WTC11 (cell line): ENCODE measurements around the gene EMILIN1. TPM values are rescaled to one million over a fixed set of nuclear protein-coding genes. Genes with fewer than 3 reads are reported as not detected.

Source experiments
- ATAC-seq: fragments of 200-7000 bp; cut with Tn5 transposase; 2 replicates; pipeline ENCODE4 v1.10.0; 2021; ENCODE audit warnings: mild to moderate bottlenecking, moderate library complexity
- CTCF ChIA-PET: fragments of 300-600 bp; sonication (Branson Sonifier 250); formaldehyde crosslinking; loops from one replicate; lab custom pipeline; 2021; ENCODE audit warnings: antibody characterized with exemption; lab: Charles Lee
- POLR2A ChIA-PET: fragments of 350-600 bp; sonication (Branson Sonifier 250); formaldehyde crosslinking; loops from one replicate; lab custom pipeline; 2021; ENCODE audit warnings: antibody characterized with exemption; lab: Charles Lee
- DNase-seq: peaks from one replicate; pipeline ENCODE4 v3.0.0; 2021; ENCODE audit warnings: low spot score
- H3K27ac Mint-ChIP-seq: 2 replicates; pipeline ENCODE4 v1.8.0; 2021; ENCODE audit warnings: mixed read lengths
- H3K27me3 Mint-ChIP-seq: 2 replicates; pipeline ENCODE4 v1.8.0; 2021; ENCODE audit warnings: low read depth, mild to moderate bottlenecking, moderate library complexity, mixed read lengths
- H3K36me3 Mint-ChIP-seq: 2 replicates; pipeline ENCODE4 v1.8.0; 2021; ENCODE audit warnings: mixed read lengths
- H3K4me1 Mint-ChIP-seq: 2 replicates; pipeline ENCODE4 v1.8.0; 2022; ENCODE audit warnings: mixed read lengths
- H3K4me3 Mint-ChIP-seq: 2 replicates; pipeline ENCODE4 v1.8.0; 2021; ENCODE audit warnings: mild to moderate bottlenecking, moderate library complexity, mixed read lengths
- H3K9me3 Mint-ChIP-seq: 2 replicates; pipeline ENCODE4 v1.8.0; 2021; ENCODE audit warnings: mixed read lengths
- CREM ChIP-seq: sonication (generic); formaldehyde crosslinking; IDR thresholded peaks from 2 replicates; pipeline ENCODE4 v1.8.1; 2022; ENCODE audit warnings: mild to moderate bottlenecking, missing genetic modification reagents, moderate library complexity
- ELF4 ChIP-seq: sonication (generic); formaldehyde crosslinking; IDR thresholded peaks from 2 replicates; pipeline ENCODE4 v1.8.1; 2022; ENCODE audit warnings: low read depth, mild to moderate bottlenecking, moderate library complexity, missing genetic modification reagents
- EMX1 ChIP-seq: fragments of 250-450 bp; sonication (Bioruptor Pico); IDR thresholded peaks from 2 replicates; pipeline ENCODE4 v1.8.0; 2021; ENCODE audit warnings: mild to moderate bottlenecking
- HMGA2 ChIP-seq: fragments of 250-450 bp; sonication (Bioruptor Pico); IDR thresholded peaks from 2 replicates; pipeline ENCODE4 v1.4.0; 2021; ENCODE audit warnings: mild to moderate bottlenecking, moderate library complexity
- NFATC4 ChIP-seq: fragments of 250-450 bp; sonication (Bioruptor Pico); IDR thresholded peaks from 2 replicates; pipeline ENCODE4 v1.9.0; 2021; ENCODE audit warnings: mild to moderate bottlenecking
- RORB ChIP-seq: fragments of 250-450 bp; sonication (Bioruptor Pico); IDR thresholded peaks from 2 replicates; pipeline ENCODE4 v1.9.0; 2021; ENCODE audit warnings: mild to moderate bottlenecking
- SMAD3 ChIP-seq: sonication (generic); formaldehyde crosslinking; IDR thresholded peaks from 2 replicates; pipeline ENCODE4 v1.8.0; 2022; ENCODE audit warnings: missing genetic modification reagents, mild to moderate bottlenecking, borderline replicate concordance
- TCF7 ChIP-seq: sonication (generic); formaldehyde crosslinking; IDR thresholded peaks from 2 replicates; pipeline ENCODE4 v1.8.0; 2022; ENCODE audit warnings: mild to moderate bottlenecking, low read depth, missing genetic modification reagents, moderate library complexity
- ZNF219 ChIP-seq: sonication (generic); formaldehyde crosslinking; IDR thresholded peaks from 2 replicates; pipeline ENCODE4 v1.8.0; 2023; ENCODE audit warnings: missing genetic modification reagents, mild to moderate bottlenecking, borderline replicate concordance
- ZNF317 ChIP-seq: sonication (generic); formaldehyde crosslinking; IDR thresholded peaks from 2 replicates; pipeline ENCODE4 v1.8.1; 2023; ENCODE audit warnings: low read depth, mild to moderate bottlenecking, moderate library complexity, missing genetic modification reagents, borderline replicate concordance
- ZNF671 ChIP-seq: fragments of 250-450 bp; sonication (Bioruptor Pico); IDR thresholded peaks from 2 replicates; pipeline ENCODE4 v1.8.0; 2021; ENCODE audit warnings: mild to moderate bottlenecking
- total RNA-seq: library from RNA; stranded (reverse); gene quantifications from 3 replicates; pipeline ENCODE4 v1.2.3, GENCODE V29; 2021
- TF ChIP-seq, protein P1 (sequence below): sonication (generic); formaldehyde crosslinking; IDR thresholded peaks from 2 replicates; pipeline ENCODE4 v1.8.1; 2022; ENCODE audit warnings: low read depth, mild to moderate bottlenecking, moderate library complexity, missing genetic modification reagents, borderline replicate concordance
- TF ChIP-seq, protein P2 (sequence below): sonication (generic); formaldehyde crosslinking; IDR thresholded peaks from 2 replicates; pipeline ENCODE4 v1.8.0; 2023; ENCODE audit warnings: mild to moderate bottlenecking, missing genetic modification reagents
- TF ChIP-seq, protein P3 (sequence below): sonication (generic); formaldehyde crosslinking; IDR thresholded peaks from 2 replicates; pipeline ENCODE4 v1.8.1; 2023; ENCODE audit warnings: mild to moderate bottlenecking, missing genetic modification reagents
- TF ChIP-seq, protein P4 (sequence below): sonication (generic); formaldehyde crosslinking; IDR thresholded peaks from 2 replicates; pipeline ENCODE4 v1.8.0; 2022; ENCODE audit warnings: mild to moderate bottlenecking, missing genetic modification reagents
- TF ChIP-seq, protein P5 (sequence below): sonication (generic); formaldehyde crosslinking; IDR thresholded peaks from 2 replicates; pipeline ENCODE4 v1.8.1; 2023; ENCODE audit warnings: mild to moderate bottlenecking, missing genetic modification reagents, borderline replicate concordance
- TF ChIP-seq, protein P6 (sequence below): sonication (generic); formaldehyde crosslinking; IDR thresholded peaks from 2 replicates; pipeline ENCODE4 v1.8.1; 2022; ENCODE audit warnings: low read depth, missing genetic modification reagents, borderline replicate concordance
- TF ChIP-seq, protein P7 (sequence below): fragments of 250-450 bp; sonication (Bioruptor Pico); conservative IDR thresholded peaks from 2 replicates; pipeline ENCODE4 v1.9.0; 2021; ENCODE audit warnings: mild to moderate bottlenecking
- TF ChIP-seq, protein P8 (sequence below): sonication (generic); formaldehyde crosslinking; IDR thresholded peaks from 2 replicates; pipeline ENCODE4 v1.8.1; 2023; ENCODE audit warnings: mild to moderate bottlenecking, missing genetic modification reagents, moderate library complexity
- TF ChIP-seq, protein P9 (sequence below): sonication (generic); formaldehyde crosslinking; IDR thresholded peaks from 2 replicates; pipeline ENCODE4 v1.8.0; 2023; ENCODE audit warnings: missing genetic modification reagents

Gene EMILIN1
- total RNA-seq, 1 experiment from 2014 or later = 3.5 TPM

DNA sequence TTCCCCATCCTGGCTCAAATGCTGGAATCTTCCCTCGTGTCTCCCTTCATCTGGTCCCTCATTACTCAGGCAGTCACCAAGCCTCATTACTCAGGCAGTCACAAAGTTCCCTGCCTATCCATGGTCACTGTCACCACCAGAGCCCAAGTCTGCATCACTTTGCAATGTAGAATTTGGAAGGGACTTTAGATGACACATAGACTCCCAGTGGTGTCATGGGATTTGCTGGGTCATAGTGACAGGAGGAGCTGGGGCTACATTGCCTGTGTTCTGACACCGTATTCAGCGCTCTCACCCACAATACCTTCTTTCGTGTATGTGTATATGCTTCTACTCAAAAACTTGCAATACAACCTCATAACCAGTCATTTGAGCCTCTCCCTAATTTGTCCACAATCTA is 2.1 kb upstream of the EMILIN1 start:
- Mint-ChIP-seq H3K4me3 (no peak overlapping the region), H3K27me3 (peaks cover 11% of the 10 kb centered on the region), H3K9me3 (no peaks in the 10 kb centered on the region), H3K27ac (no peak overlapping the region), H3K36me3 (no peaks in the 10 kb centered on the region), H3K4me1 (peaks cover 22% of the 10 kb centered on the region)
- CTCF ChIA-PET = no interaction called here
- no peak for TF ChIP-seq CREM (CRISPR knock-in tag)
- TF ChIP-seq, protein P1, sequence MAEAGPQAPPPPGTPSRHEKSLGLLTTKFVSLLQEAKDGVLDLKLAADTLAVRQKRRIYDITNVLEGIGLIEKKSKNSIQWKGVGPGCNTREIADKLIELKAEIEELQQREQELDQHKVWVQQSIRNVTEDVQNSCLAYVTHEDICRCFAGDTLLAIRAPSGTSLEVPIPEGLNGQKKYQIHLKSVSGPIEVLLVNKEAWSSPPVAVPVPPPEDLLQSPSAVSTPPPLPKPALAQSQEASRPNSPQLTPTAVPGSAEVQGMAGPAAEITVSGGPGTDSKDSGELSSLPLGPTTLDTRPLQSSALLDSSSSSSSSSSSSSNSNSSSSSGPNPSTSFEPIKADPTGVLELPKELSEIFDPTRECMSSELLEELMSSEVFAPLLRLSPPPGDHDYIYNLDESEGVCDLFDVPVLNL (CRISPR knock-in tag) = no peak
- TF ChIP-seq, protein P2, sequence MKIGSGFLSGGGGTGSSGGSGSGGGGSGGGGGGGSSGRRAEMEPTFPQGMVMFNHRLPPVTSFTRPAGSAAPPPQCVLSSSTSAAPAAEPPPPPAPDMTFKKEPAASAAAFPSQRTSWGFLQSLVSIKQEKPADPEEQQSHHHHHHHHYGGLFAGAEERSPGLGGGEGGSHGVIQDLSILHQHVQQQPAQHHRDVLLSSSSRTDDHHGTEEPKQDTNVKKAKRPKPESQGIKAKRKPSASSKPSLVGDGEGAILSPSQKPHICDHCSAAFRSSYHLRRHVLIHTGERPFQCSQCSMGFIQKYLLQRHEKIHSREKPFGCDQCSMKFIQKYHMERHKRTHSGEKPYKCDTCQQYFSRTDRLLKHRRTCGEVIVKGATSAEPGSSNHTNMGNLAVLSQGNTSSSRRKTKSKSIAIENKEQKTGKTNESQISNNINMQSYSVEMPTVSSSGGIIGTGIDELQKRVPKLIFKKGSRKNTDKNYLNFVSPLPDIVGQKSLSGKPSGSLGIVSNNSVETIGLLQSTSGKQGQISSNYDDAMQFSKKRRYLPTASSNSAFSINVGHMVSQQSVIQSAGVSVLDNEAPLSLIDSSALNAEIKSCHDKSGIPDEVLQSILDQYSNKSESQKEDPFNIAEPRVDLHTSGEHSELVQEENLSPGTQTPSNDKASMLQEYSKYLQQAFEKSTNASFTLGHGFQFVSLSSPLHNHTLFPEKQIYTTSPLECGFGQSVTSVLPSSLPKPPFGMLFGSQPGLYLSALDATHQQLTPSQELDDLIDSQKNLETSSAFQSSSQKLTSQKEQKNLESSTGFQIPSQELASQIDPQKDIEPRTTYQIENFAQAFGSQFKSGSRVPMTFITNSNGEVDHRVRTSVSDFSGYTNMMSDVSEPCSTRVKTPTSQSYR (CRISPR knock-in tag) = no peak
- no peak for TF ChIP-seq ELF4 (CRISPR knock-in tag)
- no peak for TF ChIP-seq ZNF317
- TF ChIP-seq TCF7 (CRISPR knock-in tag) = no peak
- TF ChIP-seq, protein P3, sequence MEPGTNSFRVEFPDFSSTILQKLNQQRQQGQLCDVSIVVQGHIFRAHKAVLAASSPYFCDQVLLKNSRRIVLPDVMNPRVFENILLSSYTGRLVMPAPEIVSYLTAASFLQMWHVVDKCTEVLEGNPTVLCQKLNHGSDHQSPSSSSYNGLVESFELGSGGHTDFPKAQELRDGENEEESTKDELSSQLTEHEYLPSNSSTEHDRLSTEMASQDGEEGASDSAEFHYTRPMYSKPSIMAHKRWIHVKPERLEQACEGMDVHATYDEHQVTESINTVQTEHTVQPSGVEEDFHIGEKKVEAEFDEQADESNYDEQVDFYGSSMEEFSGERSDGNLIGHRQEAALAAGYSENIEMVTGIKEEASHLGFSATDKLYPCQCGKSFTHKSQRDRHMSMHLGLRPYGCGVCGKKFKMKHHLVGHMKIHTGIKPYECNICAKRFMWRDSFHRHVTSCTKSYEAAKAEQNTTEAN = no peak
- TF ChIP-seq, protein P4, sequence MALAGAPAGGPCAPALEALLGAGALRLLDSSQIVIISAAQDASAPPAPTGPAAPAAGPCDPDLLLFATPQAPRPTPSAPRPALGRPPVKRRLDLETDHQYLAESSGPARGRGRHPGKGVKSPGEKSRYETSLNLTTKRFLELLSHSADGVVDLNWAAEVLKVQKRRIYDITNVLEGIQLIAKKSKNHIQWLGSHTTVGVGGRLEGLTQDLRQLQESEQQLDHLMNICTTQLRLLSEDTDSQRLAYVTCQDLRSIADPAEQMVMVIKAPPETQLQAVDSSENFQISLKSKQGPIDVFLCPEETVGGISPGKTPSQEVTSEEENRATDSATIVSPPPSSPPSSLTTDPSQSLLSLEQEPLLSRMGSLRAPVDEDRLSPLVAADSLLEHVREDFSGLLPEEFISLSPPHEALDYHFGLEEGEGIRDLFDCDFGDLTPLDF (CRISPR knock-in tag) = no peak
- TF ChIP-seq ZNF219 (CRISPR knock-in tag) = no peak
- POLR2A ChIA-PET = no interaction called here
- no peak for ATAC-seq
- no peak for DNase-seq

DNA sequence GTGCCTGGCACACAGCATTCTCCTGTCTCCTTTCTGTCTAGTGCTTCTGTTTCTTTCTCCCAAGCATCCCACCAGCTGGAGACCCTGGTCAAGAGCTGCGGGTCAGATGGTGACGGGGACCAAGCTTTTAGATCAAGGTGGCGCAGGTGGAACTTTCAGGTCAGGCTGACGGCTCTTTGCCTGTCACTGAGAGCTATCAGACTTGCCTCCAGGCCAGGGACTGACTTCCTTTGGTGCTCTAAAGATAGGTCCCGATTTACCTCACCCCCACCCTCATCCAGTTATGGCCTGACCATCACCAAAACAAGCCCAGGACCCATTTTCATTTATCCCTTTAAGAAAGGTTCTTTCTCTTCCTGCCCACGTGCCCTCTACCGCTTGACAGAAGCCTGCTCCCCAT is 1.2 kb upstream of the EMILIN1 start:
- ChIA-PET POLR2A (no interaction called here), CTCF (no interaction called here)
- Mint-ChIP-seq H3K4me1 (peaks cover 26% of the 10 kb centered on the region), H3K9me3 (no peaks in the 10 kb centered on the region), H3K4me3 (no peak overlapping the region), H3K27me3 (peaks cover 11% of the 10 kb centered on the region), H3K27ac (no peak overlapping the region), H3K36me3 (no peaks in the 10 kb centered on the region)
- ATAC-seq (no peak), DNase-seq (no peak)
- TF ChIP-seq, protein P5, sequence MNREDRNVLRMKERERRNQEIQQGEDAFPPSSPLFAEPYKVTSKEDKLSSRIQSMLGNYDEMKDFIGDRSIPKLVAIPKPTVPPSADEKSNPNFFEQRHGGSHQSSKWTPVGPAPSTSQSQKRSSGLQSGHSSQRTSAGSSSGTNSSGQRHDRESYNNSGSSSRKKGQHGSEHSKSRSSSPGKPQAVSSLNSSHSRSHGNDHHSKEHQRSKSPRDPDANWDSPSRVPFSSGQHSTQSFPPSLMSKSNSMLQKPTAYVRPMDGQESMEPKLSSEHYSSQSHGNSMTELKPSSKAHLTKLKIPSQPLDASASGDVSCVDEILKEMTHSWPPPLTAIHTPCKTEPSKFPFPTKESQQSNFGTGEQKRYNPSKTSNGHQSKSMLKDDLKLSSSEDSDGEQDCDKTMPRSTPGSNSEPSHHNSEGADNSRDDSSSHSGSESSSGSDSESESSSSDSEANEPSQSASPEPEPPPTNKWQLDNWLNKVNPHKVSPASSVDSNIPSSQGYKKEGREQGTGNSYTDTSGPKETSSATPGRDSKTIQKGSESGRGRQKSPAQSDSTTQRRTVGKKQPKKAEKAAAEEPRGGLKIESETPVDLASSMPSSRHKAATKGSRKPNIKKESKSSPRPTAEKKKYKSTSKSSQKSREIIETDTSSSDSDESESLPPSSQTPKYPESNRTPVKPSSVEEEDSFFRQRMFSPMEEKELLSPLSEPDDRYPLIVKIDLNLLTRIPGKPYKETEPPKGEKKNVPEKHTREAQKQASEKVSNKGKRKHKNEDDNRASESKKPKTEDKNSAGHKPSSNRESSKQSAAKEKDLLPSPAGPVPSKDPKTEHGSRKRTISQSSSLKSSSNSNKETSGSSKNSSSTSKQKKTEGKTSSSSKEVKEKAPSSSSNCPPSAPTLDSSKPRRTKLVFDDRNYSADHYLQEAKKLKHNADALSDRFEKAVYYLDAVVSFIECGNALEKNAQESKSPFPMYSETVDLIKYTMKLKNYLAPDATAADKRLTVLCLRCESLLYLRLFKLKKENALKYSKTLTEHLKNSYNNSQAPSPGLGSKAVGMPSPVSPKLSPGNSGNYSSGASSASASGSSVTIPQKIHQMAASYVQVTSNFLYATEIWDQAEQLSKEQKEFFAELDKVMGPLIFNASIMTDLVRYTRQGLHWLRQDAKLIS (CRISPR knock-in tag) = no peak
- TF ChIP-seq, protein P6, sequence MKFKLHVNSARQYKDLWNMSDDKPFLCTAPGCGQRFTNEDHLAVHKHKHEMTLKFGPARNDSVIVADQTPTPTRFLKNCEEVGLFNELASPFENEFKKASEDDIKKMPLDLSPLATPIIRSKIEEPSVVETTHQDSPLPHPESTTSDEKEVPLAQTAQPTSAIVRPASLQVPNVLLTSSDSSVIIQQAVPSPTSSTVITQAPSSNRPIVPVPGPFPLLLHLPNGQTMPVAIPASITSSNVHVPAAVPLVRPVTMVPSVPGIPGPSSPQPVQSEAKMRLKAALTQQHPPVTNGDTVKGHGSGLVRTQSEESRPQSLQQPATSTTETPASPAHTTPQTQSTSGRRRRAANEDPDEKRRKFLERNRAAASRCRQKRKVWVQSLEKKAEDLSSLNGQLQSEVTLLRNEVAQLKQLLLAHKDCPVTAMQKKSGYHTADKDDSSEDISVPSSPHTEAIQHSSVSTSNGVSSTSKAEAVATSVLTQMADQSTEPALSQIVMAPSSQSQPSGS (CRISPR knock-in tag) = no peak
- TF ChIP-seq RORB (no peak), HMGA2 (CRISPR knock-in tag) (no peak), NFATC4 (CRISPR knock-in tag) (no peak), SMAD3 (CRISPR knock-in tag) (no peak), EMX1 (no peak), ZNF671 (CRISPR knock-in tag) (no peak)
- TF ChIP-seq, protein P7, sequence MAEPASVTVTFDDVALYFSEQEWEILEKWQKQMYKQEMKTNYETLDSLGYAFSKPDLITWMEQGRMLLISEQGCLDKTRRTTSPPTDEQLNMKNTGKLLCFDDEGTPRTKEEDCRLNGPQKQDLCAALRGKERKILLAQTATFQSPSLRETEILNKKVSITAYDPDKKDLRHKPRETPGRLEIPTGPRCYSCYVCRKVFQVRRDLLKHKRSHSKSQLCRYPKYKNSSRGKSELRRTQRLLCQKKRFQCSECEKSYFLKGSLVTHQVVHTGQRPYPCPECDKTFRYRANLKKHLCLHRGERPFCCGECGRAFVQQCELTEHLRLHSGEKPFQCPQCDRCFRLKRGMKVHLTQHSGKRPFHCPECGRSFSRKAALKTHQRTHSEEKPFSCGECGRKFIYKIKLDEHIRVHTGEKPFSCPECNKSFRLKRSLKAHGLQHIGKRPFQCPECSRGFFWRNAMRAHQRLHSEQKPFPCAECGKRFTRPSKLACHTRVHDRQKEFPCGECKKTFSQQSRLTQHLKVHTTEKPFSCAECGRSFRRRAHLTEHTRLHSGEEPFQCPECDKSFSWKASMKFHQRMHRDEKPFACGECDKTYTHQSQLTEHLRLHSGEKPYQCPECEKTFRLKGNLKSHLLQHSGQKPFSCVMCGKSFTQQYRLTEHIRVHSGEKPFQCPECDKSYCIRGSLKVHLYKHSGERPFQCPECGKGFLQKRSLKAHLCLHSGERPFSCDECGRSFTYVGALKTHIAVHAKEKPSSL = no peak
- TF ChIP-seq, protein P8, sequence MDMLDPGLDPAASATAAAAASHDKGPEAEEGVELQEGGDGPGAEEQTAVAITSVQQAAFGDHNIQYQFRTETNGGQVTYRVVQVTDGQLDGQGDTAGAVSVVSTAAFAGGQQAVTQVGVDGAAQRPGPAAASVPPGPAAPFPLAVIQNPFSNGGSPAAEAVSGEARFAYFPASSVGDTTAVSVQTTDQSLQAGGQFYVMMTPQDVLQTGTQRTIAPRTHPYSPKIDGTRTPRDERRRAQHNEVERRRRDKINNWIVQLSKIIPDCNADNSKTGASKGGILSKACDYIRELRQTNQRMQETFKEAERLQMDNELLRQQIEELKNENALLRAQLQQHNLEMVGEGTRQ (CRISPR knock-in tag) = no peak
- TF ChIP-seq, protein P9, sequence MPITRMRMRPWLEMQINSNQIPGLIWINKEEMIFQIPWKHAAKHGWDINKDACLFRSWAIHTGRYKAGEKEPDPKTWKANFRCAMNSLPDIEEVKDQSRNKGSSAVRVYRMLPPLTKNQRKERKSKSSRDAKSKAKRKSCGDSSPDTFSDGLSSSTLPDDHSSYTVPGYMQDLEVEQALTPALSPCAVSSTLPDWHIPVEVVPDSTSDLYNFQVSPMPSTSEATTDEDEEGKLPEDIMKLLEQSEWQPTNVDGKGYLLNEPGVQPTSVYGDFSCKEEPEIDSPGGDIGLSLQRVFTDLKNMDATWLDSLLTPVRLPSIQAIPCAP (CRISPR knock-in tag) = no peak
